ELR (cell line): ENCODE results near the gene WSCD2.
A peak's percentile ranks its signal among the peaks of the same experiment; 100 is the strongest.
"Not testable (repeated sequence)": the region's sequence is repeated elsewhere in the genome, so short reads cannot be mapped to it uniquely, and the experiment has no call there.

Experiments
- DNase-seq: peaks from one replicate; pipeline ENCODE4 v3.0.0-alpha.2; 2015; ENCODE audit warnings: low read depth

WSCD2 gene

DNA sequence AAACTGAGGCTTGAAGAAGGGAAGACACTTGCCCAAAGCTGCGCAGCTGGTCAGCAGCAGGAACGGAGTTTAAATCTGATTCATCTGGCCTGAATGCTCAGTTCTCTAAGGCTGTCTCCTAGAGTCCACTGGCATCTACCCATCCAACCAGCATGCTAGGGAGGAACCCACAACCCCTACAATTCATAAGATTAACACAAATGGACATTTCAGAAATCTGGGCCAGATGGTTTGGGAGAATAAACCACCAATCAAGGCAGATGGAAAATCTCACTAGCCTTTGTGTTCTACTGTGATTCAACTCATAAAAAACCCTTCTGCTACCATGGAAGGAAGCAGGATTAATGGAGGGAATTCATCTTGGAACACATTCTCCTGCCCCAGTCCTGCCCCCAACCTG is 67.8 kb downstream of the WSCD2 start:
- DNase-seq: no peak

DNA sequence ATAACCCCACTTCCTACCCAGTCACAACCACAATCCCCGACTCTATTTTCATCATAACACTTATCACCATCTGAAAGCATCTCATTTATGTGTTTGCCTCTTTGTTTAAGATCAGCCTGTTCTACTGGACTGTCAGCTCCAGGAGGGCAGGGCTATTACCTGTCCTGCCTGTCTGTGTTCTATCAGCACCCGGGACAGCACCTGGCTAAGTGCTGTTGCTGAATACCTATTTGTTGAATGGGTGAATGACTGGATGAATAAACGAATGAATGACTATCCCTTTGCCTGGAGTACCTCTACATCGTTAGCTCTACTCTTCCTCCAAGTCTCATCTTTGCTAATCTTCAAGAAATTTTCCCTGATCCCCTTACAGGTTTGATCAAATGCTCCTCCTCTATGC is 69.0 kb downstream of the WSCD2 start:
- DNase-seq: no peak

DNA sequence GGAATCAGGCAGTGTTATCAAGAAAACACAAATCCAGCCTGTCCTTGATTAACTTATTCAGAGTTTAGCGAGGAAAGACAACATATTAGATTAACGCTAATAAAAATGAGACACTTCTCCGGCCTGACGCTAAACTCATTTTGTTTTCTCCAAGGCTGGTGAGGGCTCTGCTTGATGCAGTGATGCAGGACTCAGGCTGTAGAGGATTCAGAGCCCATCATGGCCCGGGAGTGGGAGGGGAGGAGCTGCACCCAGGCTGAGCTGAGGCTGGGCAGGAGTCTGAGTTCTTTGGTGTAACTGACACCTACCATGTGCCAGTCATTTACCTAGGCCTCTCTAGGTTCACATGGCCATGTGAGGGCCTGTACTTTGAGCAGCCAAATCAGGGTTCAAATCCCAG is 70.0 kb downstream of the WSCD2 start:
- no peak for DNase-seq

DNA sequence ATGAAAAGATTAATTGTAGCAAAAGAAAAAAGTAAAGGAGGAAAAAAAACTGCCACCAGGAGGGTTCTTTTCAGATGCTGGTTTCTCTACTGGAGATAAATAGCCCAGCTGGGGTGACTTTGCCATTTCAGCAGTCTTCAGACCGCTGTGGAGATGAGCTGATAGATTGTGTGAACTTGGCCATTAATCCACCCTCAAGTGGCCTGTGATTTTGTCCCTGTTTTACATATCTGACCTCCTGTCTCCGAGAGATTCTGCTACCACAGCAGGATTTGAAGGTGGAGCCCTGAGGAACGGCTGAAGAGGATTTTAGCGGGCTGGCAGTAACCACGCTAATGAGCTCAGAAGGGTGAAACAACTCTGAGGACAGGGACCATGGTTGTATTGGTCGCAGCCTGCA is 72.7 kb downstream of the WSCD2 start:
- DNase-seq: no peak

DNA sequence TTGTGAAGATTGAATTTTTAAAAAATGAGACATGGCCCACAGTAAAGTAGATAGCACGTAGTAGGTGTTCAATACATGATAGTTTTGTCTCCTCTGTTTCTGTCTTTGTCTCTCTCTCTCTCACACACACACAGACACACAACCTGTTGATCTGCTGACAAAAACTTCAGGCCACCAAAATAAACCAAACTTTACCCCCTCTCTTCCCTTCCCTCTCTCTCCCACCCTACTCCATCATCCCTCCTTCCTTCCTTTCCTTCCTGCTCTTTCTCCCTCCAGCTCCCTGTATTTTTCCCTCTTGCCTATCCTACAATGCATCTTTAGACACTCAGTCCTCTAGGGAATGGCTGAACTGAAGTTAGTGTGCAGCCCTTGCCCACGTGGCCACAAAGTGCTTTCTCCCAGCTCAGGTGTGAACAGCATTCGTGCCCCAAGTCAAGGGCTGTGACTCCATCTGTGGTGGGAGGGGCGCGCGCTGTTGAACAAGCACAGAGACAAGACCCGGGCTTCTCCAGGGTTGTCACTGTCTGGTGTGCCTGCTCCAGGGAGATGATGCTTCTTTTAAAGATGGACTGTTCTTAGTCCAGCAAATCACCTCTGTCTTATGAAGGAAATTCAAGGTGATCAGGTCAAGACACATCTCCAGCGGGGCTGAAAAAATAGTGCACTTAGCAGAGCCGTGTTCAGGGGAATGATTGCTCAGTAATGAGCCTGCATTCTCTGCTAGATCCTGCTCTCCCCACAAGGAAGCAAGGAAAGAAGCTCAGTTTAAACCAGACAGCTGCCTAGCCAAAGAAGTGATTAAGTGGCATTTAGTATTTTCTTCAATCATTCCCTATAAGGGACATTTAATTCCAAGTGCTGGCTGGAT is 75.3 kb downstream of the WSCD2 start:
- DNase-seq: no peak

DNA sequence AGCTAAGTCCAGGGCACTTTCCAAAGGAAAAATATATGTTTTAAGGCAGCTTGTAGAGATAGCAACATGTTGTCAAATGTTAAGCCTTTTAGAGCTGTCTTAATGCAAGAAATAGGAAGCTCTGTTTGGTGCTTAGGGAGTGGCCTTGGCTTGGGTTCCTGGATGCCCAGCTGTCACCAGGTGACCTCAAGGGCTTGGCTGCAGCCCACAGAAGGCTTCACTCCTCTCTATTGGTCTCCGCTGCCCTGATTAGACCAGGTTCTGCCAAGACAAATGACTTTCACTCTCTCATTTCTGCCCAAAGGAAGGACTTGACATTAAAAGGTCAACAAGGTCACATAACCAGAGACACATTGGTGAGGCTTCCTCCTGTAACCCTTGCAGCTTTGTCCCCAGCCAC is 76.8 kb downstream of the WSCD2 start:
- DNase-seq: no peak

DNA sequence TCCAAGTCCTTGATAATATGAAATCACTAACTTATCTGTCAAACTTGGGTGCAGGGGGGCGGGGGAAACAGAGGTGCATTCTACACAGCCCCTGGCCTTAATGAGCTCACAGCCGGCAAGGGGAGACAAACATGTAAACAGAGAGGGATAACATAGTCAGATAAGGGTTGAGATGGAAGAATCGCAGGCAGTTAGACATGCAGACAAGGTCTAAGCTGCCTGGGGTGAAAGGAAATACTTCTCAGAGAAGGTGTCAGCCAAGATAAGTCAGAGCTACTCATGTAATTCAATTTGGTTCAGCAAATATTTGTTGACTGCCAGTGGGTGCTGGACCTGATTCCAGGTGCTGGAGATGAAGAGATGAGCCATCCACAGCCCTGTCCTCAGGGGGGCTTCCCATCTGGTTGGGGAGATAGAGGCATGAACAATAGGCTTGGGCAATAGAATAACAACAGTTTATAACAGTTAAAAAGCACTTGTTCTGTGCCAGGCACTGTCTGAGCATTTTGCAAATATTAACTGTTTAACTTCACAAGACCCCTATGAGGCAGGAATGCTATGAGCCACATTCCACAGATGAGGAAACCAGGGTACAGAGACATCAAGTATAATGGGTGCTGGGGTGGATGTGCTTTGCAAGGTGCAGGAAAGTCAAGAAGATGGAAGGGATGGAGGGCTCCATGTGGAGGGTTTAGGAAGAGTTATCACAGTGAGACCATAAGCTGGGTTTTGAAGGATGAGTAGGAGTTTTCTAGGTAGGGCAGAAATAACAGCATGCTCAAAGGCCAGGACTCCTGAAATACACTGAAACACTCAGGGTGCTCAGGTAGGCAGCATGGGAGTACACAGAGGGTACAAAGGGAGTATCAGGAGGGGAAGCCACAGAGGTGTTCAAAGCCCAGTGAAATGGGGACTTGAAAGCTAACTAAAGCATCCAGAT is 79.0 kb downstream of the WSCD2 start:
- no peak for DNase-seq

DNA sequence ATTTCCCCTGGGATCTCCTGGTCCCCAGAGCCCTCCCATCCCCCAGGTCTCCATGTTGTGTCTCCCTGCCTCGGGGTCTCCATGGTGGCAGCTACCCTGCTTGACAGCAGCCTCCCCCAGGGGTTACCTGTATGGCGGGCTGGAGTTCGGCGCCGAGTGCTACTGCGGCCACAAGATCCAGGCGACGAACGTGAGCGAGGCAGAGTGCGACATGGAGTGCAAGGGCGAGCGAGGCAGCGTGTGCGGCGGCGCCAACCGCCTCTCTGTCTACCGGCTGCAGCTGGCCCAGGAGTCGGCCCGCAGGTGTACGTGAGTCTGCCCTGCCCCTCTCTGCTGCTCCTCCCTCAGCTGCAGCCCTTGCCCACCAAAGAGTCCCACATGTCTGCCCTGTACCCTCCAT is 80.9 kb downstream of the WSCD2 start:
- DNase-seq: no peak

DNA sequence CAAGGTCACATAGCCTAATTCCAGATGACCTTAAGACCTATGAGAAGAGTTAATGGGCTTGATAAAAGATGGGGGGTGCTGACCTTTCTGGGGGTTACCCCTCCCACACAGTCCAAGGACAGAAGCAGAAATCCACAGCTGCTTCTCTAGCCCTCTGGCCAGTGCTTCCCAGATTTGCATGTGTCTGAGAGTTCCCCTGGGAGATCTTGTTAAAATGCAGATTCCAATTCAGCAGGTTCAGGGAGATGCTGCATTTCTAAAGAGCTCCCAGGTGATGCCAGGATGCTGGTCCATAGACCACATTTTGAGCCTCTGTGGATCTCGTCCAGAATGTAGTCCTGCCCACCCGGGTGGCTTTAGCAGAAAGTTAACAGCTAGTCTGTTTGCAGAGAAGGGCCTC is 82.1 kb downstream of the WSCD2 start:
- DNase-seq: no peak

DNA sequence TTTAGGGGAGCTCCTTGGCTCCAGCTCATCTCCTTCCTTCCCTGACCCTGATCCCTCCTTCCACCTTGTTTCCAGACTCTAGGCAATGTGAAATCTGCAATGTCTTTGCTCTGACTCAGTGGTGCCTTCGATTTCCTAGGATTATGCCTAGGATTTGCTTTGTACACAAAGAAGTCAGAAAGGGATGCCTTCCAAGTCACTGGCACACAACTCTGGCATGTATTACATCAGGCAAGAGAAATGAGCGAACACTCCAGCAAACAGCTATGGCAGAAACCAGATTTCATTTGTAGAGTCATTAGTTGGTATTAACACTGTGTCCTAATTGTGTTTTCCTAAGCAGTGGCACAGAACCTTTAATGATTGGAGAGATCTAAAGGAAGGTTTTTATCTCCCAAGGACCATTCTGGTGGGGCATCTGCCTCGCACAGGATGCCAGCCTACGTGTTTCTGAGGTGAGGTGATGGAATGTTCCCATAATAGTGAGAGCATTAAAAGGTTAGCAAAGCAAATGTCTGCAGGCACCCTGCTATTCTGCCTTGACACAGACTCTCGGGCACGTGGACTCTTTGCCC is 84.9 kb downstream of the WSCD2 start:
- no peak for DNase-seq

DNA sequence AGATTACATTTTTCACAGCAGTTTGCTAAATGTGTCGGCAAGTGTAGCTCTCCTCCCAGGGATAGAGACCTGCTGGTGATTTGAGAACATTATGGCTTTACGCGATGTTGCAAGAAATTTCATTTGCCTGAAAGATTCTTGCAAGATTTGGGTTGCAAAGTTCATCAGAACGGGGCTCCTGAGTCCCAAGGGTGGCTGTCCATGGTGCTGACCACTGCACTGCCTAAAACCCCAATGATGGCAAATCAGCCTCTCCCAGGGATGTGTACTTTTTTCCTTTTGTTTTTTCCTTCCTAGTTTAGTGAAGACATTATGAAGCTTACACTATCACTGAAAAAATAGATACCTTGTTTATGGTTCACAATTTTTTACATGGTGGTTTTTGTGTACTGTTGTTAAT is 85.4 kb downstream of the WSCD2 start:
- DNase-seq: peak; percentile 25

DNA sequence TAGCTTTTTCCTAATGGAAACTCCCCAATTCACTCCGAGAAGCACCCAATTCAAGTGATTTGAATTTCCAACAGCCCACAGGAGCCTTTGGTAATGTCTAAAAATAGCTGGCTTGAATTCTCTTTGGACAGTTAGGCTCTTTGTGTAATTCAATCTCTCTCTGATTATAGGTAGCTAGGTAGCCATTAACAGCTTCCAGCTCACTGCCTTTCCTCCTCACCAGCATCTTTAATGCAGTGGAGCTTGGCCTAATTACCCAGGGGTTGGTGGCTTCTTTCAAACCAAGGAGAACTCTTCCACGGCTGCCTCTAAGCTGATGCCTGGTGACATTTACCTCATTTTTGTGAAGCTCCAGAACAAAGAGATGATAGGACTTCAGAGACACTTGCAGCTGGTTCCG is 86.4 kb downstream of the WSCD2 start:
- DNase-seq: no peak

DNA sequence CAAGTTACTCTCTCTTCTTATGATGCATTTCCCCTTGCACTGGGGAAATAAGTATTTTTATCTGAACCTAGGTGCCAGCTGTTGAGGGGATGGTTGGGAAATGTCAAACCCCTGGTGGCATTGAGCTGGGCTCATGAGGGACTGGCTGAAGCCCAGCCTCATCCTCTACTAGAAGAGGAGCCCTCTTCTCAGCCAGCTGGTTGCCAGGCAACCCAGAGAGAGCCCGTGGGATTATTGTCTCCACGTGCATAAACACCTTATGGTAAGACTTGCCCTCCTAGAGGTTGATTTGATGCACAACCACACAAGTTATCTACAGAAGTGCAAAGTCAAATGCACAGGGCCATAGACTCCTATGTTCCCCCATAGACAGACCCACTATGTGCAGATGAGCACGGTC is 89.8 kb downstream of the WSCD2 start:
- DNase-seq: no peak

DNA sequence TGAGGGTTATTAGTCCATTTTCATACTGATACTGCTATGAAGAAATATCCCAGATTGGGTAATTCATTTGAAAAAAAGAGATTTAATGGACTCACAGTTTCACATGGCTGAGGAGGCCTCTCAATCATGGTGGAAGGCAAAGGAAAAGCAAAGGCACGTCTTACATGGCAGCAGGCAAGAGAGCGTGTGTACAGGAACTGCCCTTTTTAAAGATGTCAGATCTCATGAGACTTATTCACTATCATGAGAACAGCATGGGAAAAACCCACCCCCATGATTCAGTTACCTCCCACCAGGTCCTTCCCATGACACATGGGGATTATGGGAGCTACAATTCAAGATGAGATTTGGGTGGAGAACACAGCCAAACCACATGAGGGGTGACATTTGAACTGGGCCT is 96.0 kb downstream of the WSCD2 start:
- DNase-seq: not testable (repeated sequence)

DNA sequence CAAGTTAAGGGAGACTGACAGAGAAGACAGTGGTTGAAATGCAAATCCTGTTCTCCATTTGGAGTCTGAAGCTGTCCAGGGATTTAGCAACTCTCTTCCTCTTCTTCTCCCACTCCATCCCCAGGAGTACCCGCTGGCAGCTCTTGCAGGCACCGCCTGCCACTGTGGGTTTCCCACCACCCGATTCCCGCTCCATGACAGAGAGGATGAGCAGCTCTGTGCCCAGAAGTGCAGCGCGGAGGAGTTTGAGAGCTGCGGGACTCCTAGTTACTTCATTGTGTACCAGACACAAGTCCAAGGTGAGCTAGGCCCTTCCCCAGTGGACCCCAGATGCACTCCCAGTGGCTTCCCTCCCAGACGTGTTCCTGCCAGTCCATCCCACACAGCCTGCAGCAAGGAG is 97.8 kb downstream of the WSCD2 start:
- no peak for DNase-seq

DNA sequence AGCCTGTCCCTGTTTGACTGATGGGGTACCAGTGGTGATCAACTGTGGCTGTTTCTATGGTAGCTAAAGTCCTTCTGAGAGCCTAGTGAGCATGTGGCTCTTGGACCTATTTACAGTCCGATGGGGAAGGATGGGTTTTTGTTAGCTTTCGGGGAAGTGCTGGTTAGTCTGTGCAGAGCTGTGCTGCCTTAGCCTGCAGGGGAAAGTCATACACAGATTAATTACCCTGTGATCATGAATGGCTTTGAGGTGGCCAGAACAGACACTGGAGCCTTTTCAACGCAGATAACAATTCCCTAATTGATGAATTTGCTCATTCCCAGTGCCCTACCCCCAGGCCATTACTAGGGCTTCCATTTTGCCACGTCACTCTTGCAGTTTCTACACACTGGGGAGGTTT is 99.7 kb downstream of the WSCD2 start:
- no peak for DNase-seq

DNA sequence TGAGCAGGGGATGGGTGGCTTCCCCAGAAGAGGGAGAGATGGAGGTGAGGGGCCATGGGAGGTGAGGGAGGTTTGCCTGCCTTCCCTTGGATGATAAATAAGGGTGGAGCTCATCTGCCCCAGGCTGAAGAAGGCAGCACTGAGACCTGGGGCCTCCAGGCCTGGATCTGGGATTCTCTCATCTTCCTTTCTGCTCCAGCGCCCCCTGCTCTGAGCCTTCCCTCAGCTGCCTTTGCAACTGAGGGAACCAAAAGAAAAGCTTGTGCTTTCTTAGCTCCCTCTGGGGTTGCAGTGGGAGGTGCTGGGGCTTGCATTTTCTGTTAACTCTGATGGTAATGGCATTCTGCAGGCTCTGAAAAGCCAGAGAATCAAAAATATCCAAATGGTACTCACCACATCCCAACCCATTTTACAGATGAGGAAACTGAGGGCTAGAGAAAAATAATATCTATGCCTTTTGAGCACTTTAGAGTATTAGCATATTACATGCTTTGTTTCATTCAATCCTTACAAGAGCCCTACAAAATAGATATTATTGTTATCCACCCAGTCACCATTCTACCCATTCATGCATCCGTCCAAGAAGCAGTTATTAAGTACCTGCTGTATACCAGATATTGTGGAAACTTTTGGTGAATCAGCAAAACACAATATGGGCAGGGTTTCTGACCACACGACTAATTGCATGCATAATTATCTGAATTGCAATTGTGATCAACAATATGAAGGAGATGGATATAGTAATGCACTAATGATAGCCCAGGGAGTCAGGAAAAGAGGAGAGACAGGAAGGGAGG is 102.2 kb downstream of the WSCD2 start:
- DNase-seq: no peak

DNA sequence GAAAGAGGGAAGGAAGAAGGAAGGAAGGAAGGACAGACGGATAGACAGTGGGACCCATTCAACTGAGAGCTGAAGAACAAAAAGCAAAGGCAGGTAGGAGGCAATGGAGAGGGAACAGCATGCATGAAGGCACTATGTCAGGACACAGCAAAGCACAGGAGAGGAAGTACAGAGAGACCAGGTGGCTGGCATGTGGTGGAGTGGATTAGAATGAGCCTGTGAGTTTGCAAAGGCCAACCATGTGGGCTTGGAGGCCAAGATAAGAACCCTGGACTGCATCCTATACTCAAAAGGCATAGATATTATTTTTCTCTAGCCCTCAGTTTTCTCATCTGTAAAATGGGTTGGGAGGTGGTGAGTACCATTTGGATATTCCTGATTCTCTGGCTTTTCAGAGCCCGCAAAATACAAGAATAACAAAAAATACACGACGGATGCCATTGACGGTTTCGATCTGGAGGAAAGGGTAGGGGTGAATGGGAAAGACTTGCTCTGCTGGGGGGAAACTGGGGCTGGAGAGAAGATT is 102.9 kb downstream of the WSCD2 start:
- no peak for DNase-seq

DNA sequence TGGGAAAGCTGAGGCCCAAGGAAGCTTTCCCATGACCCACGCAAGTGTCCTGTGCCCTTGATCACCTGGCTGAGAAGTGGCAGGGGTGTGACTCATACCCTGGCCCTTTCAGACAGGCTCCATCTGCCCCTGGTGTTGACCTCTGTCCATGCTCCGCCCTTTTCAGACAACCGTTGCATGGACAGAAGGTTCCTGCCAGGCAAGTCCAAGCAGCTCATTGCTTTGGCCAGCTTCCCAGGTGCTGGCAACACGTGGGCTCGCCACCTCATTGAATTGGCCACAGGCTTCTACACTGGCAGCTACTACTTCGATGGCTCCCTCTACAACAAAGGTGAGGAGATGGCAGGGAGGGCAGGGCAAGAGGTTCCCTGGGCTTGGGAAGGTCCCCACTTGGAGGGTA is 103.5 kb downstream of the WSCD2 start:
- DNase-seq: no peak

DNA sequence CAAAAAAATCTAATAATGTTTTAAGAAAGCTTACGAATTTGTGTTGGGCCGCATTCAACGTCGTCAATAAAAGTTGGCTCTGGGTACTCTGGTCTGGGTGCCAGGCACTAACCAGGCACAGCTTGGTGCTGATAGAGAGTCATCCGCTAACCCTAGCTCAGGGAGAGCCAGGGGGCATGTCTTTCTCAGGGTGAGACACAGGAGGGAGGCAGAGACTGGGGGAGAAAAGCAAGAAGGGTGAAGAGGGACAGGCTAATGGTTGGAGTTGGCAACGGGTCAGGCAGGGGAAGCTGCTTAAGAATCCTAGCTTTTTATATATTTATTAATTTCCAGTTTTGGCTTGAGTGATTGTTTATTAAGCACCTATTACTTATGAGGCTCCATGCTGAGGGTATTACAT is 105.1 kb downstream of the WSCD2 start:
- peak; percentile 2 for DNase-seq

DNA sequence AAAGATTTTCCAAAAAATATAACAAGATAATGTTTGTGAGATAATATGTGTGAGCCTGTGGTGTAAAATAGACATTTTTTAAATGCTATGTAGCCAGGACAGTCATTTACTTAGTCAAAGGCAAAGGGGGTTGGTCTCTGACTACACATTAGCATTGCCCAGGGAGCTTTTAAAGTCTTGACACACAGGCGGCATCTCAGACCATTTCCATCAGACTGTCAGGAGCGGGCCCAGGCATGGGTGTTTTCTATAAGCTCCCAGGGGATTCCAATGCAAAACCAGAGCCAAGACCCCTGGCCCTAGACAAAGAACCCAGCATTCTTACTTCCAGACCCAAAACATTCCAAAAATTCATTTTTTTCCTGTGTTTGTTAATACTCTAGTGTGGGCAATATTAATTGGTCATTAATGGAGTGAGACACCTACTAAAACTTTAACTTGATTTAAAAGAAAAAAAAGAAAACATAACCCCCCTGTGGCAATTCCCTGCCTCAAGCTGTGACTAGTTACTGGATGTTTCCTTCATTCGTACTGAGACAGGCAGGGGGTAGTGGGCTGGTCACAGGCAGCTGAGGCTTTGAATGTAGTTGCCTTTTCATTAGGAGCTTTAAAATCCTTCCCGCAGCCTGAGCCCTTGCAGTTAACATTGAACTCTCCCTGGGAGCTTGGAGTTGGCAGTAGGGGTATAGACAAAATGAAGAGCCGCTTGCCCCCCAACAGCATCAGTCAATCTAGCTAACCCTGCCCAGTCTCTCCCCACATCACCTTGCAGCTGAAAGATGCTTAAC is 106.3 kb downstream of the WSCD2 start:
- no peak for DNase-seq
